HEK293 (cell line): Measurements from ENCODE around the gene ZC3H10.

Experiments used
- CTCF ChIA-PET: fragments of 350-600 bp; formaldehyde crosslinking; extraction: SDS; loops from one replicate; lab custom pipeline; 2021; ENCODE audit warnings: antibody characterized with exemption; lab: Yijun Ruan, JAX
- POLR2A ChIA-PET: fragments of 300-600 bp; formaldehyde crosslinking; extraction: SDS; loops from one replicate; lab custom pipeline; 2020; ENCODE audit warnings: antibody characterized with exemption, inconsistent platforms; lab: Yijun Ruan, JAX
- H3K27ac ChIP-seq: fragments of 200-500 bp; sonication (Bioruptor generic); 2 replicates; pipeline ENCODE4 v1.5.1; 2014; ENCODE audit warnings: low read depth, low read length, control low read depth, inconsistent platforms; ENCODE audit errors: extremely low read depth
- H3K36me3 ChIP-seq, 2 experiments: fragments of 200-500 bp in 1 of 2; sonication (Bioruptor generic) in 1 of 2; 1 replicate in 1 of 2; 2 replicates in 1 of 2; pipeline ENCODE4 v1.5.1; 2014 to 2017; ENCODE audit warnings: inconsistent platforms in 2 of 2, low read length in 2 of 2; ENCODE audit not compliant: control insufficient read depth in 2 of 2, insufficient read depth in 1 of 2
- H3K4me1 ChIP-seq: fragments of 200-500 bp; sonication (Bioruptor generic); 2 replicates; pipeline ENCODE4 v1.5.1; 2014; ENCODE audit warnings: mild to moderate bottlenecking, low read length, inconsistent platforms; ENCODE audit not compliant: control insufficient read depth, insufficient read depth
- H3K4me3 ChIP-seq: 2 replicates; pipeline ENCODE4 v1.5.1; 2011; ENCODE audit warnings: low read depth, mild to moderate bottlenecking, control low read depth, low read length, moderate library complexity
- H3K9me3 ChIP-seq: fragments of 200-500 bp; sonication (Bioruptor generic); 2 replicates; pipeline ENCODE4 v1.5.1; 2014; ENCODE audit warnings: low read depth, low read length, inconsistent platforms; ENCODE audit not compliant: control insufficient read depth, insufficient read depth
- MZF1 ChIP-seq: fragments of 450-650 bp; formaldehyde crosslinking; IDR thresholded peaks from 2 replicates; pipeline ENCODE4 v1.5.1; 2017; ENCODE audit warnings: missing biosample characterization, missing genetic modification characterization, borderline replicate concordance
- PRDM1 ChIP-seq: fragments of 450-650 bp; formaldehyde crosslinking; IDR thresholded peaks from 2 replicates; pipeline ENCODE4; 2016; ENCODE audit warnings: missing biosample characterization, missing genetic modification characterization
- SP3 ChIP-seq: fragments of 450-650 bp; formaldehyde crosslinking; IDR thresholded peaks from 2 replicates; pipeline ENCODE4 v1.5.1; 2016; ENCODE audit warnings: missing biosample characterization, missing genetic modification characterization
- YY2 ChIP-seq: fragments of 450-650 bp; formaldehyde crosslinking; IDR thresholded peaks from 2 replicates; pipeline ENCODE4 v1.5.1; 2016; ENCODE audit warnings: missing biosample characterization, missing genetic modification characterization
- ZBTB17 ChIP-seq: fragments of 450-650 bp; formaldehyde crosslinking; IDR thresholded peaks from 2 replicates; pipeline ENCODE4 v1.5.1; 2016; ENCODE audit warnings: missing biosample characterization, missing genetic modification characterization
- ZBTB21 ChIP-seq: fragments of 450-650 bp; formaldehyde crosslinking; IDR thresholded peaks from 2 replicates; pipeline ENCODE4 v1.5.1; 2017; ENCODE audit warnings: missing biosample characterization, missing genetic modification characterization
- ZBTB8A ChIP-seq: fragments of 450-650 bp; formaldehyde crosslinking; IDR thresholded peaks from 2 replicates; pipeline ENCODE4 v1.5.1; 2016; ENCODE audit warnings: missing biosample characterization, missing genetic modification characterization
- ZEB2 ChIP-seq: fragments of 450-650 bp; formaldehyde crosslinking; IDR thresholded peaks from 2 replicates; pipeline ENCODE4 v1.5.1; 2016; ENCODE audit warnings: missing biosample characterization, missing genetic modification characterization
- ZNF132 ChIP-seq: fragments of 450-650 bp; formaldehyde crosslinking; IDR thresholded peaks from 2 replicates; pipeline ENCODE4 v1.5.1; 2017; ENCODE audit warnings: missing biosample characterization, missing genetic modification characterization, borderline replicate concordance
- ZNF133 ChIP-seq: fragments of 450-650 bp; formaldehyde crosslinking; IDR thresholded peaks from 2 replicates; pipeline ENCODE4 v1.5.1; 2016; ENCODE audit warnings: missing biosample characterization, missing genetic modification characterization
- ZNF146 ChIP-seq: fragments of 450-650 bp; formaldehyde crosslinking; IDR thresholded peaks from 2 replicates; pipeline ENCODE4 v1.5.1; 2016; ENCODE audit warnings: missing biosample characterization, missing genetic modification characterization
- ZNF169 ChIP-seq: fragments of 450-650 bp; formaldehyde crosslinking; IDR thresholded peaks from 2 replicates; pipeline ENCODE4 v1.5.1; 2016; ENCODE audit warnings: missing biosample characterization, missing genetic modification characterization
- ZNF211 ChIP-seq: fragments of 450-650 bp; formaldehyde crosslinking; IDR thresholded peaks from 2 replicates; pipeline ENCODE4 v1.5.1; 2016; ENCODE audit warnings: low read depth, missing biosample characterization, missing genetic modification characterization
- ZNF23 ChIP-seq: fragments of 450-650 bp; formaldehyde crosslinking; IDR thresholded peaks from 2 replicates; pipeline ENCODE4 v1.5.1; 2016; ENCODE audit warnings: missing biosample characterization, missing genetic modification characterization, borderline replicate concordance
- ZNF391 ChIP-seq: fragments of 450-650 bp; formaldehyde crosslinking; IDR thresholded peaks from 2 replicates; pipeline ENCODE4 v1.5.1; 2016; ENCODE audit warnings: low read depth, missing biosample characterization, missing genetic modification characterization, borderline replicate concordance
- ZNF654 ChIP-seq: fragments of 450-650 bp; formaldehyde crosslinking; IDR thresholded peaks from 2 replicates; pipeline ENCODE4 v1.5.1; 2016; ENCODE audit warnings: low read depth, missing biosample characterization, missing genetic modification characterization
- ZNF701 ChIP-seq: fragments of 450-650 bp; formaldehyde crosslinking; IDR thresholded peaks from 2 replicates; pipeline ENCODE4 v1.5.1; 2016; ENCODE audit warnings: missing biosample characterization, missing genetic modification characterization
- ZNF785 ChIP-seq: fragments of 450-650 bp; formaldehyde crosslinking; IDR thresholded peaks from 2 replicates; pipeline ENCODE4 v1.5.1; 2016; ENCODE audit warnings: missing biosample characterization, missing genetic modification characterization
- ZNF791 ChIP-seq: fragments of 450-650 bp; formaldehyde crosslinking; IDR thresholded peaks from 2 replicates; pipeline ENCODE4 v1.5.1; 2016; ENCODE audit warnings: missing biosample characterization, missing genetic modification characterization
- TF ChIP-seq, protein P1 (sequence below): fragments of 450-650 bp; formaldehyde crosslinking; IDR thresholded peaks from 2 replicates; pipeline ENCODE4 v1.5.1; 2017; ENCODE audit warnings: missing biosample characterization, missing genetic modification characterization
- TF ChIP-seq, protein P2 (sequence below): fragments of 450-650 bp; formaldehyde crosslinking; IDR thresholded peaks from 2 replicates; pipeline ENCODE4 v1.5.1; 2016; ENCODE audit warnings: missing biosample characterization, missing genetic modification characterization
- TF ChIP-seq, protein P3 (sequence below): fragments of 450-650 bp; formaldehyde crosslinking; IDR thresholded peaks from 2 replicates; pipeline ENCODE4 v1.5.1; 2016; ENCODE audit warnings: missing biosample characterization, missing genetic modification characterization
- TF ChIP-seq, protein P4 (sequence below): fragments of 450-650 bp; formaldehyde crosslinking; IDR thresholded peaks from 2 replicates; pipeline ENCODE4 v1.5.1; 2016; ENCODE audit warnings: missing biosample characterization, missing genetic modification characterization
- TF ChIP-seq, protein P5 (sequence below): fragments of 450-650 bp; IDR thresholded peaks from 2 replicates; pipeline ENCODE4 v1.5.1; 2018; ENCODE audit warnings: missing biosample characterization, mild to moderate bottlenecking, missing genetic modification characterization
- TF ChIP-seq, protein P6 (sequence below): fragments of 450-650 bp; formaldehyde crosslinking; IDR thresholded peaks from 2 replicates; pipeline ENCODE4 v1.5.1; 2016; ENCODE audit warnings: missing biosample characterization, missing genetic modification characterization, borderline replicate concordance

Gene ZC3H10

DNA sequence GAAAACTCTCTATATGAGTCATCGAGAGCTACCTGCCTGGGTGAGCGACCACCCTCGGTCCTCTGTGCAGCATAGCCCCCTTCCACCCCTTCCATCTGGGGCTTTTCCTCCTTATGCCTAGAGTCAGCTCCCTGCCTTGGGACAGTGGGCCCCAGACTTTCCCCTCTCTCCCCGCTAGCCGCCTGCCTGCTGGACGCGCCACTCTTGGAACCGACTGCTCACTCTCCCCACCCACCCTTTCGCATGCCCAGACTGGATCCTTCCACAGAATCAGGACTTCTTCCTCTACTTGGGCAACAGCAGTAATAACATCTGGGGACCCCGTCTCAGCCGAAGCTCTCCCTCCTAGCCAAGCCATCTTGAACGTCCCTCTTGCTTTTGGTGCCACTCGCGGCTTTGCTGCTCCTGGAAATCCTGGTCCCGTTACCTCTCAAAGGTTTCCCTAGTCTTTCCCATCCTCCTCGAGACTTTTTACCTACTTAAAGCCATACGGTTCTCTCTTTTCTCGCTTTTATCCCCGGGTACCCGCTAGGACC, 10.7 kb downstream of the ZC3H10 start:
- peak overlapping the region; percentile 57; the same call in 1 of the 2 replicates for H3K27ac ChIP-seq
- H3K36me3 ChIP-seq: peaks cover 15 to 40% of the 10 kb centered on the region in 2 experiments; a peak in 2 of 3 replicates
- ChIA-PET POLR2A (interaction anchor here (0.6 to 3.8 kb wide), 22 partner anchors 10 to 500 kb away, joined by 3 to 99 read pairs (median 9); partner anchors contain the start of genes MYL6, MYL6B, ORMDL2 and PA2G4), CTCF (interaction anchor here (0.5 to 6.8 kb wide), 14 partner anchors 8 to 1135 kb away, joined by 3 to 65 read pairs (median 3); partner anchors contain the start of genes MYL6, RPL41, SMARCC2 and ZC3H10)
- H3K4me3 ChIP-seq: peak overlapping the region; percentile 80
- H3K4me1 ChIP-seq: peaks cover 9% of the 10 kb centered on the region
- H3K9me3 ChIP-seq: no peaks in the 10 kb centered on the region
- TF ChIP-seq ZNF654 (tag by site-specific recombination): no peak
- TF ChIP-seq, protein P1, sequence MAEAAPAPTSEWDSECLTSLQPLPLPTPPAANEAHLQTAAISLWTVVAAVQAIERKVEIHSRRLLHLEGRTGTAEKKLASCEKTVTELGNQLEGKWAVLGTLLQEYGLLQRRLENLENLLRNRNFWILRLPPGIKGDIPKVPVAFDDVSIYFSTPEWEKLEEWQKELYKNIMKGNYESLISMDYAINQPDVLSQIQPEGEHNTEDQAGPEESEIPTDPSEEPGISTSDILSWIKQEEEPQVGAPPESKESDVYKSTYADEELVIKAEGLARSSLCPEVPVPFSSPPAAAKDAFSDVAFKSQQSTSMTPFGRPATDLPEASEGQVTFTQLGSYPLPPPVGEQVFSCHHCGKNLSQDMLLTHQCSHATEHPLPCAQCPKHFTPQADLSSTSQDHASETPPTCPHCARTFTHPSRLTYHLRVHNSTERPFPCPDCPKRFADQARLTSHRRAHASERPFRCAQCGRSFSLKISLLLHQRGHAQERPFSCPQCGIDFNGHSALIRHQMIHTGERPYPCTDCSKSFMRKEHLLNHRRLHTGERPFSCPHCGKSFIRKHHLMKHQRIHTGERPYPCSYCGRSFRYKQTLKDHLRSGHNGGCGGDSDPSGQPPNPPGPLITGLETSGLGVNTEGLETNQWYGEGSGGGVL (tag by site-specific recombination): 0 out of 2 replicates have a peak, but pooled peaks have one; percentile 12
- TF ChIP-seq, protein P2, sequence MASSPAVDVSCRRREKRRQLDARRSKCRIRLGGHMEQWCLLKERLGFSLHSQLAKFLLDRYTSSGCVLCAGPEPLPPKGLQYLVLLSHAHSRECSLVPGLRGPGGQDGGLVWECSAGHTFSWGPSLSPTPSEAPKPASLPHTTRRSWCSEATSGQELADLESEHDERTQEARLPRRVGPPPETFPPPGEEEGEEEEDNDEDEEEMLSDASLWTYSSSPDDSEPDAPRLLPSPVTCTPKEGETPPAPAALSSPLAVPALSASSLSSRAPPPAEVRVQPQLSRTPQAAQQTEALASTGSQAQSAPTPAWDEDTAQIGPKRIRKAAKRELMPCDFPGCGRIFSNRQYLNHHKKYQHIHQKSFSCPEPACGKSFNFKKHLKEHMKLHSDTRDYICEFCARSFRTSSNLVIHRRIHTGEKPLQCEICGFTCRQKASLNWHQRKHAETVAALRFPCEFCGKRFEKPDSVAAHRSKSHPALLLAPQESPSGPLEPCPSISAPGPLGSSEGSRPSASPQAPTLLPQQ (tag by site-specific recombination): peak; percentile 86
- TF ChIP-seq ZNF132 (tag by site-specific recombination): no peak
- no peak for TF ChIP-seq ZNF701
- no peak for TF ChIP-seq ZNF133 (tag by site-specific recombination)
- TF ChIP-seq, protein P3, sequence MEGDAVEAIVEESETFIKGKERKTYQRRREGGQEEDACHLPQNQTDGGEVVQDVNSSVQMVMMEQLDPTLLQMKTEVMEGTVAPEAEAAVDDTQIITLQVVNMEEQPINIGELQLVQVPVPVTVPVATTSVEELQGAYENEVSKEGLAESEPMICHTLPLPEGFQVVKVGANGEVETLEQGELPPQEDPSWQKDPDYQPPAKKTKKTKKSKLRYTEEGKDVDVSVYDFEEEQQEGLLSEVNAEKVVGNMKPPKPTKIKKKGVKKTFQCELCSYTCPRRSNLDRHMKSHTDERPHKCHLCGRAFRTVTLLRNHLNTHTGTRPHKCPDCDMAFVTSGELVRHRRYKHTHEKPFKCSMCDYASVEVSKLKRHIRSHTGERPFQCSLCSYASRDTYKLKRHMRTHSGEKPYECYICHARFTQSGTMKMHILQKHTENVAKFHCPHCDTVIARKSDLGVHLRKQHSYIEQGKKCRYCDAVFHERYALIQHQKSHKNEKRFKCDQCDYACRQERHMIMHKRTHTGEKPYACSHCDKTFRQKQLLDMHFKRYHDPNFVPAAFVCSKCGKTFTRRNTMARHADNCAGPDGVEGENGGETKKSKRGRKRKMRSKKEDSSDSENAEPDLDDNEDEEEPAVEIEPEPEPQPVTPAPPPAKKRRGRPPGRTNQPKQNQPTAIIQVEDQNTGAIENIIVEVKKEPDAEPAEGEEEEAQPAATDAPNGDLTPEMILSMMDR (tag by site-specific recombination): no peak
- TF ChIP-seq ZEB2: no peak
- TF ChIP-seq ZNF785 (tag by site-specific recombination): no peak
- no peak for TF ChIP-seq ZNF791 (tag by site-specific recombination)
- TF ChIP-seq YY2 (tag by site-specific recombination): 0 out of 2 replicates have a peak, but pooled peaks have one; percentile 4
- TF ChIP-seq ZNF23: no peak
- no peak for TF ChIP-seq ZNF391
- no peak for TF ChIP-seq ZBTB21 (tag by site-specific recombination)
- TF ChIP-seq MZF1 (tag by site-specific recombination): no peak
- TF ChIP-seq ZNF211 (tag by site-specific recombination): no peak
- no peak for TF ChIP-seq ZBTB8A (tag by site-specific recombination)
- TF ChIP-seq ZBTB17: no peak
- TF ChIP-seq, protein P4, sequence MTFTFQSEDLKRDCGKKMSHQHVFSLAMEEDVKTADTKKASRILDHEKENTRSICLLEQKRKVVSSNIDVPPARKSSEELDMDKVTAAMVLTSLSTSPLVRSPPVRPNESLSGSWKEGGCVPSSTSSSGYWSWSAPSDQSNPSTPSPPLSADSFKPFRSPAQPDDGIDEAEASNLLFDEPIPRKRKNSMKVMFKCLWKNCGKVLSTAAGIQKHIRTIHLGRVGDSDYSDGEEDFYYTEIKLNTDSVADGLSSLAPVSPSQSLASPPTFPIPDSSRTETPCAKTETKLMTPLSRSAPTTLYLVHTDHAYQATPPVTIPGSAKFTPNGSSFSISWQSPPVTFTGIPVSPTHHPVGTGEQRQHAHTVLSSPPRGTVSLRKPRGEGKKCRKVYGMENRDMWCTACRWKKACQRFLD (tag by site-specific recombination): no peak
- TF ChIP-seq ZNF146 (tag by site-specific recombination): no peak
- TF ChIP-seq, protein P5, sequence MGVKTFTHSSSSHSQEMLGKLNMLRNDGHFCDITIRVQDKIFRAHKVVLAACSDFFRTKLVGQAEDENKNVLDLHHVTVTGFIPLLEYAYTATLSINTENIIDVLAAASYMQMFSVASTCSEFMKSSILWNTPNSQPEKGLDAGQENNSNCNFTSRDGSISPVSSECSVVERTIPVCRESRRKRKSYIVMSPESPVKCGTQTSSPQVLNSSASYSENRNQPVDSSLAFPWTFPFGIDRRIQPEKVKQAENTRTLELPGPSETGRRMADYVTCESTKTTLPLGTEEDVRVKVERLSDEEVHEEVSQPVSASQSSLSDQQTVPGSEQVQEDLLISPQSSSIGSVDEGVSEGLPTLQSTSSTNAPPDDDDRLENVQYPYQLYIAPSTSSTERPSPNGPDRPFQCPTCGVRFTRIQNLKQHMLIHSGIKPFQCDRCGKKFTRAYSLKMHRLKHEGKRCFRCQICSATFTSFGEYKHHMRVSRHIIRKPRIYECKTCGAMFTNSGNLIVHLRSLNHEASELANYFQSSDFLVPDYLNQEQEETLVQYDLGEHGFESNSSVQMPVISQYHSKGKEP (tag by site-specific recombination): no peak
- TF ChIP-seq ZNF169 (tag by site-specific recombination): no peak
- peak; percentile 61; the same call in 1 of the 2 replicates for TF ChIP-seq PRDM1 (tag by site-specific recombination)
- TF ChIP-seq, protein P6, sequence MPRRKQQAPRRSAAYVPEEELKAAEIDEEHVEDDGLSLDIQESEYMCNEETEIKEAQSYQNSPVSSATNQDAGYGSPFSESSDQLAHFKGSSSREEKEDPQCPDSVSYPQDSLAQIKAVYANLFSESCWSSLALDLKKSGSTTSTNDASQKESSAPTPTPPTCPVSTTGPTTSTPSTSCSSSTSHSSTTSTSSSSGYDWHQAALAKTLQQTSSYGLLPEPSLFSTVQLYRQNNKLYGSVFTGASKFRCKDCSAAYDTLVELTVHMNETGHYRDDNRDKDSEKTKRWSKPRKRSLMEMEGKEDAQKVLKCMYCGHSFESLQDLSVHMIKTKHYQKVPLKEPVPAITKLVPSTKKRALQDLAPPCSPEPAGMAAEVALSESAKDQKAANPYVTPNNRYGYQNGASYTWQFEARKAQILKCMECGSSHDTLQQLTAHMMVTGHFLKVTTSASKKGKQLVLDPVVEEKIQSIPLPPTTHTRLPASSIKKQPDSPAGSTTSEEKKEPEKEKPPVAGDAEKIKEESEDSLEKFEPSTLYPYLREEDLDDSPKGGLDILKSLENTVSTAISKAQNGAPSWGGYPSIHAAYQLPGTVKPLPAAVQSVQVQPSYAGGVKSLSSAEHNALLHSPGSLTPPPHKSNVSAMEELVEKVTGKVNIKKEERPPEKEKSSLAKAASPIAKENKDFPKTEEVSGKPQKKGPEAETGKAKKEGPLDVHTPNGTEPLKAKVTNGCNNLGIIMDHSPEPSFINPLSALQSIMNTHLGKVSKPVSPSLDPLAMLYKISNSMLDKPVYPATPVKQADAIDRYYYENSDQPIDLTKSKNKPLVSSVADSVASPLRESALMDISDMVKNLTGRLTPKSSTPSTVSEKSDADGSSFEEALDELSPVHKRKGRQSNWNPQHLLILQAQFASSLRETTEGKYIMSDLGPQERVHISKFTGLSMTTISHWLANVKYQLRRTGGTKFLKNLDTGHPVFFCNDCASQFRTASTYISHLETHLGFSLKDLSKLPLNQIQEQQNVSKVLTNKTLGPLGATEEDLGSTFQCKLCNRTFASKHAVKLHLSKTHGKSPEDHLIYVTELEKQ (tag by site-specific recombination): 0 out of 2 replicates have a peak, but pooled peaks have one; percentile 15
- no peak for TF ChIP-seq SP3 (tag by site-specific recombination)
